DND-41 (cell line): ENCODE measurements around the gene SP9.

Experiments
- ATAC-seq: fragments of 200-7000 bp; cut with Tn5 transposase; 3 replicates; pipeline ENCODE4 v1.9.1; 2021; ENCODE audit warnings: low read depth; ENCODE audit not compliant: insufficient read depth
- DNase-seq: peaks from one replicate; pipeline ENCODE4 v3.0.0-alpha.2; 2020
- H2AFZ ChIP-seq: 2 replicates; pipeline ENCODE4 v1.6.0; 2012; ENCODE audit warnings: low read depth, low read length
- H3K27ac ChIP-seq: 2 replicates; pipeline ENCODE4 v1.5.1; 2012; ENCODE audit warnings: low read length, inconsistent platforms
- H3K27me3 ChIP-seq: fragments of 200-600 bp; sonication (generic); 2 replicates; pipeline ENCODE4 v1.6.0; 2012; ENCODE audit warnings: low read length, mild to moderate bottlenecking, inconsistent platforms; ENCODE audit not compliant: insufficient read depth, poor library complexity
- H3K36me3 ChIP-seq: 2 replicates; pipeline ENCODE4 v1.5.1; 2012; ENCODE audit warnings: low read length, inconsistent platforms; ENCODE audit not compliant: insufficient read depth
- H3K4me1 ChIP-seq: 2 replicates; pipeline ENCODE4 v1.5.1; 2012; ENCODE audit warnings: mild to moderate bottlenecking, low read length; ENCODE audit not compliant: insufficient read depth
- H3K4me2 ChIP-seq: 2 replicates; pipeline ENCODE4 v1.6.0; 2012; ENCODE audit warnings: mild to moderate bottlenecking, moderate library complexity, low read length, inconsistent platforms; ENCODE audit not compliant: insufficient read depth
- H3K4me3 ChIP-seq, 2 experiments: fragments of 200-600 bp in 1 of 2; shearing (Covaris generic) in 1 of 2; 2 replicates each; pipeline ENCODE4 v1.5.1; 2012 to 2016; ENCODE audit warnings: inconsistent platforms in 2 of 2, low read length in 2 of 2, mild to moderate bottlenecking in 2 of 2, low read depth in 1 of 2, moderate library complexity in 1 of 2
- H3K79me2 ChIP-seq: 2 replicates; pipeline ENCODE4 v1.6.0; 2012; ENCODE audit warnings: low read length, inconsistent platforms; ENCODE audit not compliant: insufficient read depth
- H3K9ac ChIP-seq: 2 replicates; pipeline ENCODE4 v1.6.0; 2012; ENCODE audit warnings: low read depth, mild to moderate bottlenecking, inconsistent platforms, low read length, moderate library complexity
- H3K9me3 ChIP-seq: 2 replicates; pipeline ENCODE4 v1.5.1; 2012; ENCODE audit warnings: low read length, moderate library complexity, mild to moderate bottlenecking, inconsistent platforms; ENCODE audit not compliant: insufficient read depth, severe bottlenecking
- H4K20me1 ChIP-seq: 2 replicates; pipeline ENCODE4 v1.6.0; 2012; ENCODE audit warnings: low read length; ENCODE audit not compliant: insufficient read depth
- EZH2 ChIP-seq: IDR thresholded peaks from 3 replicates; pipeline ENCODE4 v1.6.1; 2012; ENCODE audit warnings: borderline replicate concordance, low read depth, mild to moderate bottlenecking, moderate library complexity, low read length, inconsistent platforms; ENCODE audit not compliant: severe bottlenecking
- TF ChIP-seq, protein P1 (sequence below): IDR thresholded peaks from 2 replicates; pipeline ENCODE4 v1.5.1; 2012; ENCODE audit warnings: borderline replicate concordance, low read length, moderate library complexity, mild to moderate bottlenecking; ENCODE audit not compliant: poor library complexity, severe bottlenecking; ENCODE audit errors: extremely low read depth

Gene SP9

DNA sequence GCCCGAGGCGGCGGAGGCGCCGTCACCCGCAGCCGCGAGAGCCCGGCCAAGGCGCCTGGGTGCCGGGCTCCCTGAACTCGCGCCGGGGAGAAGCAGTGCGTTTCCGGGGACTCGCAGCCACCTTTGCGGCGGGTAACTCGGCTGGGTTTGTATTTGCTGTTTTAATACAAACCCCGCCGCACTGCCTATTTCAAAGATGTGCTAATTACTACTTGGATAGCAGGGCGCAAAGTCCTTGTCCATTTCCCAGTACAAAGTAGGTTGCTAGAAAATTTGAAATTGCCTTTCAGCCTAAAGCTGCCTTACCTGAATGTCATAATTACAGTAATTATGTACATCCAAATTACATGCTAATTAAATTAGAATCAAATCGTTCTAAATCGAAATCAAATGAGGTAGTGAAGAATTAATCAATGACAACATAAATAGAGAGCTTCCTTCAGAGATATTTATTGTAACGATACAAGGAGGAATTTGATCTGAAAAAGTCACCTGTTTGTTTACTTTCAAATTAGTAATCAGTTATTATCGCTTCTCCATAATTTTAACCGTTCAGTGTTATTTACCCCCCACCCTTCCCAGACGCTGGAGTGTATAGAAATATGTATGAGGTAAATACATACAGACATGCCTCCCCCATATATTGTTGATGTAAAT, 8.1 kb downstream of the SP9 start:
- Histone ChIP-seq H3K36me3 (0 out of 2 replicates have a peak, but pooled peaks cover 6% of the 10 kb centered on the region), H3K9ac (no peak overlapping the region), H3K4me2 (no peak overlapping the region), H3K79me2 (no peaks in the 10 kb centered on the region), H3K4me3 (no peak overlapping the region), H3K4me1 (peaks cover 9% of the 10 kb centered on the region), H3K27ac (no peak overlapping the region), H4K20me1 (no peaks in the 10 kb centered on the region; the same call in none of the 2 replicates), H3K9me3 (no peaks in the 10 kb centered on the region), H3K27me3 (no peaks in the 10 kb centered on the region), H2AFZ (no peak overlapping the region)
- TF ChIP-seq, protein P1, sequence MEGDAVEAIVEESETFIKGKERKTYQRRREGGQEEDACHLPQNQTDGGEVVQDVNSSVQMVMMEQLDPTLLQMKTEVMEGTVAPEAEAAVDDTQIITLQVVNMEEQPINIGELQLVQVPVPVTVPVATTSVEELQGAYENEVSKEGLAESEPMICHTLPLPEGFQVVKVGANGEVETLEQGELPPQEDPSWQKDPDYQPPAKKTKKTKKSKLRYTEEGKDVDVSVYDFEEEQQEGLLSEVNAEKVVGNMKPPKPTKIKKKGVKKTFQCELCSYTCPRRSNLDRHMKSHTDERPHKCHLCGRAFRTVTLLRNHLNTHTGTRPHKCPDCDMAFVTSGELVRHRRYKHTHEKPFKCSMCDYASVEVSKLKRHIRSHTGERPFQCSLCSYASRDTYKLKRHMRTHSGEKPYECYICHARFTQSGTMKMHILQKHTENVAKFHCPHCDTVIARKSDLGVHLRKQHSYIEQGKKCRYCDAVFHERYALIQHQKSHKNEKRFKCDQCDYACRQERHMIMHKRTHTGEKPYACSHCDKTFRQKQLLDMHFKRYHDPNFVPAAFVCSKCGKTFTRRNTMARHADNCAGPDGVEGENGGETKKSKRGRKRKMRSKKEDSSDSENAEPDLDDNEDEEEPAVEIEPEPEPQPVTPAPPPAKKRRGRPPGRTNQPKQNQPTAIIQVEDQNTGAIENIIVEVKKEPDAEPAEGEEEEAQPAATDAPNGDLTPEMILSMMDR: no peak
- TF ChIP-seq EZH2: no peak
- ATAC-seq (no peak), DNase-seq (no peak)

DNA sequence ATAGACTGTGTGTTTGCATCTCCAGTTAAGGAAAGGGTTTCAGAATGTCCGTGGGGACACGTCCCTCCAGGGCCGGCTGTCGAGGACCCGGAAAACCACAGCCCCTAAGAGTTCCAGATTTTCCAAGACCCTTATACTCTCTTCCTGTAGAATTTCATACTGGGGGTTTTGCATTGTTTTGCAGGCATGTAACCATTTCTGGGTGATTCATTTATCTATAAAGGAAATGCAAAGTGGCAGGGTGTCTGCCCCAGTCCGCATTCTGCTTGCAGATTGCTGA, 8.5 kb downstream of the SP9 start:
- TF ChIP-seq, protein P1: no peak
- no peak for TF ChIP-seq EZH2
- Histone ChIP-seq H3K4me2 (no peak overlapping the region), H3K4me1 (peaks cover 6% of the 10 kb centered on the region), H3K27me3 (no peaks in the 10 kb centered on the region), H3K79me2 (no peaks in the 10 kb centered on the region), H3K9ac (no peak overlapping the region), H3K9me3 (no peaks in the 10 kb centered on the region), H3K27ac (no peak overlapping the region), H3K36me3 (peaks cover 10% of the 10 kb centered on the region; the same call in 1 of the 2 replicates), H3K4me3 (no peak overlapping the region), H4K20me1 (no peaks in the 10 kb centered on the region; the same call in none of the 2 replicates), H2AFZ (no peak overlapping the region)
- ATAC-seq (no peak), DNase-seq (no peak)

DNA sequence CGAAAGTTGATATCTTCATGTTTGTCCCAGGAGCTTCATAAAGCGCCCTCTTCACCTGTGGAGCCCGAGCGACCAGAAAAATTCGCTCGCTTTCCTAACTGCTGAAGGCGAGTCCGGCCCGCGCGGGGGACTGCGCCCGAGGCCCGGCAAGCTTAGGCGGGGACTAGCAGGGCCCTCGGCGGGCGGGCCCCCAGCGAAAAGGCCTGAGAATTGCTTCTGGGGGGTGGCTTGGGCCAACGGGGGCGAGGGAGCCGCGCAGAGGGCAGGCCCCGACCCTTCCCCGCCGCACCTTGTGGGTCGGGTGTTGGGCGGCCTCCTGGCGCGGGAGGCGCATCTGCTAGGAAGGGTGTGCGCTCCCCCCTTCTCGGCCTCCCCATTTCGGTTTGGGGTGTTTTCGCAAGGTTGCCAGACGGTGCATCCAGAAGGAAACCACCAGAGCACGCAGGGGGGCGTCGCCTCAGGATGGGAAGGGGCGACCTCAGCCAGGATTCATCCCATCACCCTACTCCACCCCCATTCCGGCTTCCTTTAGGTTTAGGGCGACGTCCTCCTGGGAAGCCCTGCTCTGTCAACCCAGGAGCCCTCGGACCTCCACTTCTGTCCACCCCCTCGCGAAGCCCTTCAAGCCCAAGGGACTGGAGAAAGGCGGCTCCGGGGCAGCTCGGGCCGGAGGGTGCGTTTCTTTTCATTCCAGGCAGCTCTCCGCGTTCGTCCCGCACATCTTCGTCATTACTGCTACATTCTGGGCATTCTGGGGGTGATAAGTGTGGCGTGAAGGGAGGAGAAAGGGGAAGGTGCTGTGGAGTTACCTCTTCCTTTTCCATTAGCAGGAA, 9.1 kb downstream of the SP9 start:
- no peaks in the 10 kb centered on the region; the same call in none of the 2 replicates for H4K20me1 ChIP-seq
- H3K9ac ChIP-seq: no peak overlapping the region
- no peaks in the 10 kb centered on the region for H3K27me3 ChIP-seq
- no peaks in the 10 kb centered on the region for H3K79me2 ChIP-seq
- H3K27ac ChIP-seq: no peak overlapping the region
- no peak for ATAC-seq
- no peaks in the 10 kb centered on the region for H3K9me3 ChIP-seq
- H3K36me3 ChIP-seq: peaks cover 15% of the 10 kb centered on the region; the same call in 1 of the 2 replicates
- H3K4me1 ChIP-seq: peaks cover 6% of the 10 kb centered on the region
- H3K4me3 ChIP-seq: no peak overlapping the region
- H3K4me2 ChIP-seq: no peak overlapping the region
- DNase-seq: no peak
- no peak overlapping the region for H2AFZ ChIP-seq
- TF ChIP-seq, protein P1: no peak
- no peak for TF ChIP-seq EZH2
